Limb (tissue), 2 donors: ENCODE results near the gene NCS1.

Source experiments
- DNase-seq, 2 donors: peaks; one replicate each; pipeline ENCODE4 v3.0.0-alpha.2; 2016; ENCODE audit errors: extremely low spot score in 2 of 2

The NCS1 gene

DNA sequence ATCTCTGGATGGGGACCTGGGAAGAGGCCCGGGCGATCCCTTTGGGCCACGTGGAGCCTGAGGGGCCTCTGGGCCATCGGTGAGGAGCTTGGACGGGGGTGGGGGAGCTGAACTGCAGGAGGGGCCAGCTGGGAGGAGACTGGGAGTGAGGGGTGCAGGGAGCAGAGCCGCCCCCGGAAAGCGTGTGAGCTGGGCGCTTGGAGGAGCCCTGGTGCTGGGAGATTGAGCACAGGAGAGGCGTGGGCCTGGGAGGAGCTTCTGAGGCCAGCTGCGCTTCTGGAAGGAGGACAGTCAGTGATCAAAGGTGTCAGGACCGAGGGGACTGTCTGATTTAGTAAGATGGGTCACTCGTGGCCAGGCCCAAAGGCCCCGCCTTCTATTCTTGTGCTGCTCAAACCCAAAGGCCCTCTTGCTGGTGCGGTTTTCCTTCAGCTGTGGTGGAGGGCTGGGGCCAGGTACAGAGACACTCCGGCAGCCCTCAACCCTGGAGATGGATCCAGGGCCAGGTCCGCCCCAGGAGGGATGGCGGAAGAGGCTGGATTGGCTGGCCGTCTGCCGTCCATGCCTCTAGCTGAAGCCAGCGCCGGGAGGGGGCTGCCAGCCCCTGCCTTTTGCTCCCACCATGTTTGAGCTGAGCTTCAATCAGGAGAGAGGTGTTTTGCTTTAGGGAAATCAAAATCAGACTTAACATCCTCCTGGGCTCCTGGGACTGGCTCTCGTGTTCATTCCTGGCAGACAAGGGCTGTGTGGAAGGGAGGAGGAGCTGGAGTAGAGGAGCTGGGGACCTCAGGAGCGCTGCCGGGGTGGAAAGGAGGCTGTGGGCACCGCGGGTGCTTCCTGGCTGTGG, 21.6 kb downstream of the NCS1 start:
- DNase-seq = peak in 1 of 2 donors; percentile 56

DNA sequence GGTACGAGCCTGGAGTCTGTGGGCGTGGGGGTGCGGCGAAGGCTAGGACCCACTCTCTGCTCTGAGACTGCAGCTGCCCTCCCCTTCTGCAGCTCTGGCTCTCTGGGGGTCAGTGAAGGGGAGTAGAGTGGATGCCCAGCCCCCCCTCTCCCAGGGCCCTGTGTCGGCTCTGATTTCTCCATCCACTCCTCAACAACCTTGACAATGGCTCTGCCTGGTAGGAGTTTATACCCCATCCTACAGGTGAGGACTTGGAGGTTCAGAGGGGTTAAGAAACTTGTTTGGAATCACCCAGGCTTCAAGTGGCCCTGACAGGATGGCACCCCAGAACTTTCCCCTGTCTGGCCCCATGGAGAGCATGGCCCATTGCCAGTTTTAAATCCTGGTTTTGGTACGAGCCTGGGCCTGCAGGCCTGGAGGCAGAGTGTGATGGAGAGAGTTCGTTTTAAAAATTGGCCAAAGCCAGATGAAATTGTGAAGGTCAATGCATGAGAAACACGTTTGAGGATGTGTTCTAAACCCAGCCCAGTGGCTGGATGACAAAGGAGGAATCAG, 22.3 kb downstream of the NCS1 start:
- DNase-seq = no peak

DNA sequence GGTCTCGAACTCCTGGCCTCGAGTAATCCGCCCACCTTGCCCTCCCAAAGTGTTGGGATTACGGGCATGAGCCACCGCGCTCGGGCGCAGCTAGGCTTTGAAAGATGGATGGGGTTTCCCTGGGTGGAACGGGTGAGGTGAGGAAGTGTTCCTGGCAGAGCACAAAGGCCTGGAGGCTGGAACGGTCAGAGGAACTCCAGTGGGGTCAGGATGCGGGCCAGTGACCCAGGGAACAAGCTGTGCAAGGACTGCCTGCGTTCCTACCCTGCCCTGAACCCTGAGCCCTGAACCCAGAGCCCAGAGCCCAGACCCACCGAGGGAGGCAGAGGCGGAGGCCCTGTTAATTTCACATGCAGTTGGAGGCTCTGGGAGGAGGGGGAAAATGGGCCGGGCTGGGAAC, 23.4 kb downstream of the NCS1 start:
- DNase-seq = no peak

DNA sequence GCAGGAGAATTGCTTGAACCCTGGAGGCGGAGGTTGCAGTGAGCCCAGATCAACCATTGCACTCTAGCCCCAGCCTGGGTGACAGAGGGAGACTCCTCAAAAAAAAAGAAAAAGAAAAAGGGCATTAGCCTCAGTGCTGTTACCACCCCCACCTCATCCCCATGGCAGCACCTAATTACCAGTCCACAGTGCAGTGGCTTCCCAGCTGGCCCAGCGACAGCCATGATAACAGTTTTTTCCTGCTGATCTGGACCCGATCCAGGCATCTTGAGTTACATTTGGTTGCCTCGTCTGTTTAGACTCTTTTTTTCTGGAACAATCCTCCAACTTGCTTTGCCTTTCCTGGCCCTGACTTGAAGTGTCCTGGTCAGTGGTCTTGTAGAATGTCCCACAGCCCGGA, 24.4 kb downstream of the NCS1 start:
- DNase-seq = no peak

DNA sequence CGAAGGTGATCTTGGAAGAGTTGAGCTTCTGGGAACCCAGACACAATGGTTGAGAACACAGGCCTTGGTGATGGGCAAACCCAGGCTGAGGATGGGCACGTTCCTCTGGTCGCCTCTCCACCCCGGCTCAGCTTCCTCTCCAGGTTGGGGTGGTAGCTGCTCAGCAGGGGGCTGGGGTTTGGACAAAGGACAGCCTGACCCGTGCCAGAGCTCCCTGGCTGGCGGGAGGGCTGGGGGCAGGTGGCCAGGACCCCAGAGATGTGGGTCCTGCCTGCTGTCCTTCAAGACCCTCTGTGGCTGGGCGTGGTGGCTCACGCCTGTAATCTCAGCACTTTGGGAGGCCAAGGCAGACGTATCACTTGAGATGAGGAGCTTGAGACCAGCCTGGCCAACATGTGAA, 25.2 kb downstream of the NCS1 start:
- no peak for DNase-seq

DNA sequence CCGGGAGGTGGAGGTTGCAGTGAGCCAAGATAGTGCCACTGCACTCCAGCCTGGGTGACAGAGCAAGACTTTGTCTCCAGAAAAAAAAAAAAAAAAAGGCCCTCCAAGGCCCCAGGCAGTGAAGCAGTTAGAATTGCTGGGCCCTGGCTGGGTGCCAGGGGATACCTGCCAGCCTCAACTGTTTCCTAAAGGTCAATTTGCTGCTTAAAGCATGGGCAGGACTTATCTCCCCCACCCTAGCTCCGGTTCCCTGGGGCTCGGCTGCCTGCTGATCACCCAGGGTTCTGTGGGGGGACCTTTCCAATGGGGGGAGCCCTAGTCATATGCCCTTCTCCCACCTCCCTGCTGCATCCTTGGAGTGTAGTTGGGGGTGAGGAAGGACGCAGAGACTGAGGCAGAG, 25.7 kb downstream of the NCS1 start:
- no peak for DNase-seq

DNA sequence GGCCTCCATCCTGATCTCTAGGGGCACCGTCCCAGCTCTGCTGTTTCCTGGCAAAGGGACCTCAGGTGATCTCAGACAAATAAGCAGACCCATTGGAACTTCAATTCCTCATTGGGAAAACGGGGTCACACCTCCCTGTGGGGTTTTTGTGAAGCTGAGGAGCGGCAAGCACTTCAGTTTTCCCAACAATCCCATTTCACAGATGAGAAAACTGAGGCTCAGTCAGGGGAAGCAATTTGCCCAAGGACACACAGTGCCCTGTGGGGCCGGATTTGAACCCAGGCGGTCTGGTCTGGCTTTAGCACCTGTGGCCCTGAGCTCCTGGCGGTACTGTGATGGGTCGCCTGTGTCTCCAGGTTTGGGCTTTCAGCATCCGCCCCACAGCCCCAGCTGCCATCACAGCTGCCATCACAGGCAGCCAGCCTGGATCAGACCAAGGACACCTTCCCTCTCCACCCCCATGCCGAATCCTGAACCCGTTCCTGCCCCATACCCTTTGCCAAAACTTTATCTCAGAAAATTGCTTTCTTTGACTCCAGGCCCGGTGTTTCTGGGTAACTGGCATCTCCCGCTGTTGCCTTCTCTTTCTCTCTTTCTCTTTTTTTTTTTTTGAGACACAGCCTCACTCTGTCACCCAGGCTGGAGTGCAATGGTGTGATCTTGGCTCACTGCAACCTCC, 26.4 kb downstream of the NCS1 start:
- no peak for DNase-seq

DNA sequence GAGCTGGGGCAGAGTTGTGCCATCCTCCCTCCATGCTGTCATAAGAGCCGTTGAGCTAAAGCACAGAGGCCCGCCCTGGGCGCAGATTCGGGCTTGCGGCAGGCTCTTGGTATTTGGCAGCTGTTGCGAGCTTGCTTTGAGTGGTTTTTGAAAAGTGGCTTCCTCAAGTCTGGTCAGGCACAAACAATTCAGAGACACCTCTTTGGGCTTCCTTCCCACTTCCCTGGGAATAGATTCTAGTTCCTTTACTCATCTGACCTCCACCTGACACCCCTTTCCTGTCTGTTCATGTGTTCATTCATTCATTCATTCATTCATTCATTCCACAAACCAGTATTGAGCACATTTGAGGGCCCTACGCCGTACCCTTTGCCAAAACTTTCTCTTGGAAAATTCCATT, 27.4 kb downstream of the NCS1 start:
- no peak for DNase-seq

DNA sequence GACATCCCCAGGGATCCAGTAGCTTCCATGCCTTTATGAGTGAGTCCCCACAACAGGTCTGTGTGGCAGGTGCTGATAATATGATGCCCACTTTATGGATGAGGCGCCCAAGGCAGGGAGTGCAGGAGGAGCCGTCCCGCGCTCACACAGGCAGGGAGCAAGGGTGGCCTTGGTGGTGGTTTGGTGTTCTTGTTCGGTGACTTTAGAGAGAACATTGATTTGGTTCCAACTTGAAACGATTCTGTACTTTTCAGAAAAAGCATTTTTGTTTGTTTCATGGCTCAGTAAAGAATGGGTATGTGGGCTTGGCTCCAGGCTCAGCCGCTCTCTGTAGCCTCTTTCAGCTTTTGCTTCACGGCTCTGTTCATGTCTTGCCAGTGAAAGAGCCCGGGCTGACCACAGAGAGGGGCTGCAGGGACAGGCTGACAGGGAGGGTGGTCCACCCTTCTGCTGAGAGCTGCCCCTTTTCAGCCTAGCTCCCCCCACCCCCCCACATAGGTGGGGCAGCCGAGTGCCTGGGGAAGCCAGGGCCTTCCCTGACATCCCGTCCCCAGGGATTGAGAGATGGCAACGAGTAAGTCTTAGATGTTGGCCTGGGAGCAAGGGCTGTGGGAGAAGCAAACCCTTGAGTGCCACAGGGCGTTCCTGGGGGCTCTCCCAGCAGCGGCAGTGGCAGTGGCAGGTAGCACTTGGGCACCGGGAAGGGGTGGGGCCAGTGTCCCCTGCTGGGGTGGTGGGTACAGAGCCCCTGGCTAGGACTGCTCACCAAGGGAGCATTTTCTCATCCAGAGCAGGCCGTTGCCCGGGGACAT, 28.0 kb downstream of the NCS1 start:
- no peak for DNase-seq

DNA sequence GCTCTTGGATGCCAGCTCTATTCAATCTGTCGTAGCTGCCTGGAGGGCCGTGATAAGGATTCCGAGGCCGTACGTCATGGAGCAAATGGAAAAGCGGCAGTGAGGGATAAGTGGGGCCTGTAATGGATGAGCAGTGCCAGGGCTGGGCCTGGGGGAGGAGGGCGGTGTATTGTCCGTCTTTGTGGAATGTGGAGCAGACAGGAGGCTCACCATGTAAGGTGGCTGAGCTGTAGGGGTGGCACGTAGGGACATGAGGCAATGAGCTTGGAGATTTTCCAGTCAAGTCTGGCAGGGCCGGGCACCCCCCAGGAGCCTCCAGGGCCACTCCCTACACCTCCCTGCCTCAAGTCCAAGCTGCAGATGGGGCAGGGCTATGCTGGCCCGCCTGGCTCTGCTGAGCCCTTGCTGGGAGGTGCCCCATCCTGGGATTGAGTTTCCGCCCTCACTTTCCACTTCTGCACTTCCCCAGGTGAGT, 29.2 kb downstream of the NCS1 start:
- DNase-seq = no peak

DNA sequence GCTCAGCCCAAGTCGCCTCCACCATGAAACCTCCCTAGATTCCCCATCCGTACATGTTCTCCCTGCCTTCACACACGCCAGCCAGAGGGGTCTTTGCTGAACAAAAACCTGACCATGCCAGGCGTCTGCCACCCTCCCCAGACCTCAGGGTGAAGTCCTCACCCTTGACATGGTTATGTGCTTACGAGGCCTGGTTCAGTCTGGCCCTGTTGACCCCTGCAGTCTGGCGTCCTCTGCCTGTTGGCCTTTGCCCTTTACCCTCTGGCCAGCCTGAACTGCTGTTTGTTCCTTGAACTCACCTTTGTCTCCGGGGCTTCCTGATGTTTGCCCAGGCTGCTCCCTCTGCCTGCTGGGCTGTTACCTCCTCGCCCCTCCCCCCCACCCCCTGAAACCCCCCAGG, 29.8 kb downstream of the NCS1 start:
- no peak for DNase-seq

DNA sequence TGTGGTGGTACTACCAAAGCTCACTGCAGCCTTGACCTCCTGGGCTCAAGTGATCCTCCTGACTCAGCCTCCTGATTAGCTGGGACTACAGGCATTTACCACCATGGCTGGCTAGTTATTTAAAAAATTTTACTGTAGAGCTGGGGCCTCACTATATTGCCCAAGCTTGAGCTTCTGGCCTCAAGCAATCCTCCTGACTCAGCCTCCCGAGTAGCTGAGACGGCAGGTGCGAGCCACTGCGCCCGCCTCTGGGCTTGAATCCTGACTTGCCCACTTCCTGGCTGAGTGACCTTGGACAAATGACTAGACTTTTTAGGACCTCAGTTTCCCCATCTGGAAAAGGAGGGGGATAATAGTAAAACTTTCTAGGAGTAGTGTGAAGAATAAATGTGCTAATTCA, 32.1 kb downstream of the NCS1 start:
- DNase-seq = no peak

DNA sequence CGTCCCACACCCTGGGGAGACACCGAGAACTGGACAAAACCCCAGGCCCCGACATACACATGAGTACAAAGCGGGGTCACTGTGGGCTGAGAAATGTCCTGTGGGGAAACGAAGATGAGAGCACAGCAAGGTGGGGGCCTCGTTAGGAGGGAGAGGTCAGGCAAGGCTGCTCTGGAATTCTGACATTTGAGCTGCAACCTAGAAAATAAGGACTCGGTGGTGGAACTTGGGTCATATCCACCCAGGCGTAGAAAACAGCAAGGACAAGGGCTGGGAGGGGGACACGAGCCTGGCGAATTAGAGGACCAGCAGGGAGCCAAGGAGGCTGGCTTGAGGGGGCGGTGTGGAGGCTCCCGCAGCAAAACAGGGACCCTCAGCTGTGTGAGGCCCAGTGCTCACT, 32.8 kb downstream of the NCS1 start:
- no peak for DNase-seq

DNA sequence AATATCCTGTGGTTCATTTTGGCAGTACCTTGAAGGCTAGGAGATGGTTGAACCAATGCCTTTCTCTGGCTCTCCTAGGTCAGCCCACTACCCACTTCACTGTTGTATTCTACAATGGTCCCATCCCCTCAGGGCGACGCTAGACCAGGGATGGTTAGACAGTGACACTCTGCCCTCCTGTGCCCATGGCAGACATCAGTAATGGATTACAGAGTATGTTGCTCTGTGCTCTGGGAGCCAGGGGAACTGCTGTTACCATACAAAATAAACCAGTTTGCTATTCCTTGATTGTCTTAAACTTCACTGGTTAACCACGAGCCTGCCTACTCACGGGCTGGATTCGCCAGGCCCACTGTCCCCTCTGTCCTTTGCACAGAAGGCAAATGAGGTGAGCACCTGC, 33.7 kb downstream of the NCS1 start:
- DNase-seq = no peak

DNA sequence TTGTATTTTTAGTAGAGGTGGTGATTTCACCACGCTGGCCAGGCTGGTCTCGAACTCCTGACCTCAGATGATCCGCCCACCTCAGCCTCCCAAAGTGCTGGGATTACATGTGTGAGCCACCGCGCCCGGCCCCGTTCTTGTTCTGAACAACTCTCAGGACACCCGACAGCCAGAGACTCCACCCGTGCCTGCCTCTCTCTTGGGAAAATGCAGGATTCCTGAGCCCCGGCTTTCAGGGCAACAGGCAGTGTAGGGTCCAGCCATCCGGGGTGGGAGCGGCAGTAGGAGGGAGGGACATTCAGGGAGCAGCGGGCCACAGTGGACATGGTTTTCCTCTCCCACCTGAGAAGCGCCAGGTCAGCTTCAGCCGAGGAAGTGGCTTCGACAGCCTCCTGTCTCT, 34.4 kb downstream of the NCS1 start:
- DNase-seq = no peak

DNA sequence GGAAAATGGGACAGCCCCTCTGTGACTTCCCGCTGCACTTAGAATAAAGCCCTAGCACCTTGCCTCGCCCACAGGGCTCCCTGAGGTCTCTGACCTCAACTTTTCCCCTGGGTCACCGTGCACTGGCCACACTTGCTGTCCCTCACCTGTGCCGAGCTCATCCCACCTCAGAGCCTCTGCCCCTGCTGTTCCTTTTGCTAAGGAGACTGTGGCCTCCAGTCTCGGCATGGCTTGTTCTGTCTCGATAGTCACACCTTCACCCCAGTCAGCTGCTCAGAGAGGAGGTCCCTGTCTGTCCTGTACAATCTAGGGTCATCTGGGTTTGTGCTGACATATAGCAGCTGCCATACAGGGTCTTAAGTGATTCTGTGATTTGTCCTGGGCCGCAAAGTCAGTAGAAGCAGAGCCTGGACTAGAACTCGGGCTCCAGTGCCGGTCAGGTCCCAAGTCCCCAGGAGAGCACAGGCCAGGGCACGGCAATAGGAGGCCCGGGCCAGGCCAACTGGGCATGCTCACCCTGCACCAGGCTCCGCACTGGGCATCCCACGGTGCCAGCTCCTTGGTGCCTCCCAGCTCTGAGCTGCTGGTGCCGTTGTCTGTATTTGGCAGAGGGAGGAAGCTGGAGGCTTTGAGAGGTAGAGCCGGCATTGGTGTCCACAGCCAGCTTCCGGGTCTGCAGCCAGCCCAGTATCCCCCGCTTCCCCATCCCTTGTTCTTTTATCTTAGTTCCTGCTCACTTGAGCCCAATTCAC, 35.2 kb downstream of the NCS1 start:
- no peak for DNase-seq

DNA sequence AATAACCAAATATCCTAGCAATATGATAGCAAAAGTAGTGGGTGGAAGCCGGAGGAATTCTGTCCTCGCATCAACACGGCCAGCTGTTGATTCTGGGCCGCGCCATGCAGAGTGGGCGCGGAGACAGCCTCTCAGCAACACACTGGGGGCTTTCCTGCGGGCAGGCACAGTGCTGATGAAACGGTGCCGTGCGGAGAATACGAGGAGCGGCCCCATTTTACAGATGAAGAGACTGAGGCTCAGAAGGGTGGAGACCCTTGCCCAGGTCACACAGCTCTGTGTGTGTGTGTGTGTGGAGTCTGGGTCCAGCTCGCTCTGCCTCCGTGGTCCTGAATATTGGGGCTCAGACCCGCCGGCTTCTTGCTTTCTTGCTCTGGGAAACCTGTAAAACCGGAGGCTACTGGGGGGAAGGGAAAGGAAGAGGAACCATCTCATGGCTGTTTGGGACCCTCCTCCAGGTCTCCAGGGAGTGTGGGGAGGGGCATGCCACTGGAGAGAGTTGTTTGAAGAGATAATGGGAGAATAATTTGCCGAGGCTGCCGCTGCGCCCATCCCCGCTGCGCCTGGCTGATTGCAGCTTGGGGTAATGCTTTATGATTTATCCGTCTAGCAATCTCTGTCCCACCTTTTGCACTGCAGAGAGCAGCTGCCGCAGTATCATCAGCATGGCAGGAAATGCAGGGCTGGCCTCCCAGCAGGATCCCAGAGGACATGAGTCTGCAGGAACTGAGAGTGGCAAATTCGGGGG, 36.6 kb downstream of the NCS1 start:
- DNase-seq = no peak

DNA sequence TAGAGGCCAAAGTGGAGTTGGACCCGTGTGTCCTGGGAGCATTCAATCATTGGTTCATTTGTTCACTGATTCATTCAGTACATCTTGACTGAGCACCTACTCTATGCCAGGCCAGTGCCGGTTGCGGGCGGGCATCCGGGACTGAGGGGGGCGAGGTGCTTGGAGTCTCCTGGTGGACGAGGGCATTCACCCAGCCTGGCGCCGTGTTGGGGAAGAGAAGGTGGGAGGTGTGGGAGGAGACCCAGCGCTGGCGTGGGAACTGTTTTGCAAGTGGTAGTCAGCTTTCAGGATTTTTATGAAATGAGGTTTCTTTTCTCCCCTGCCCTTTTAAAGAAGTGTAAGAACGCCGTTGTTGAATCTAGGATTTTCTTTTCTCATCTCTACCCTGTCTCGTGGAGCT, 37.2 kb downstream of the NCS1 start:
- no peak for DNase-seq

DNA sequence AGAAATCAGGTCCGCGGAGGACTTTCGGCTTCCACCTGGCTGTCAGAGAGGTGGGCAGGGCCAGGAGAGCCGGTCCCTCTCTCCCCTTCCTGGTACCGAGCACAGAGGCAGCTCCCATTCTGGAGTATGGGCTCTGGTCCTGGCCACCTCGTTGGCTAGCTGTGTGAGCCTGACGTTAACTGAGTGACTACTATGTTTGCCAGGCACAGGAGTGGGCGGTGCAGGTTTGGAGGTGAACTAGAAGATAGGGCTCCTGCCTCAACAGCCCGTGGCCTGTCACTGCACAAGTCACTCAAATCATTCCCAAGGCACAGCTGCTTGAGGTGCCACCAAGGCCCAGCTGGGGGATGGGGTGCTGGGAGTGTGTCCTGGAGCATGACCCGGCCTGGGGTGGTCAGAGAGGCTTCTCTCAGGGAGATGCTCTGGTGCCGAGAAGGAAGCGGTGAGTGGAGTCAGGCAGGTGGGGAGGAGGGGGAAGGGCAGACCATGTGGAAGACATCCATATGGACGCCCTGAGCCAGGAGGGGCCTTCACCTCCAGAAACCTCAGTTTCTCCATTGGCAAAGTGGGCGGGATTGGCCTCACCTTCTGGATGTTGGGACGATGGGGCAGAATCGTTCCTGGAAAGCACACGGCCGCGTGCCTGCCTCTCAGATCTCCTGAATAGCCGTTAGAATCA, 39.5 kb downstream of the NCS1 start:
- DNase-seq = no peak
